HepG2 (cell line): ENCODE results near the gene MUC4. TPM values are rescaled to one million over a fixed set of nuclear protein-coding genes. Genes with fewer than 3 reads are reported as not detected.

Source experiments
- ATAC-seq: fragments of 200-7000 bp; cut with Tn5 transposase; 3 replicates; pipeline ENCODE4 v1.9.1; 2020; ENCODE audit warnings: mild to moderate bottlenecking, moderate library complexity
- BruUV-seq: library from RNA; stranded (reverse); fragments of 400-500 nt; replicated peaks from 2 replicates; lab custom pipeline; 2021; lab: Mats Ljungman, UMichigan
- CTCF ChIA-PET: fragments of 300-600 bp; formaldehyde crosslinking; extraction: SDS; loops from one replicate; lab custom pipeline; 2021; ENCODE audit warnings: low total read pairs, inconsistent platforms, low intra/inter-chr PET ratio; lab: Yijun Ruan, JAX
- POLR2A ChIA-PET: fragments of 350-600 bp; sonication (Branson Sonifier 250); formaldehyde crosslinking; loops from one replicate; lab custom pipeline; 2020; ENCODE audit warnings: antibody characterized with exemption, inconsistent platforms; lab: Yijun Ruan, JAX
- DNase-seq: peaks from one replicate; pipeline ENCODE4 v3.0.0-alpha.2; 2015; ENCODE audit warnings: low spot score
- FAIRE-seq: peaks from 3 replicates; lab custom pipeline; 2011; peaks lifted over from hg19 to GRCh38; lab: Jason Lieb, UNC
- H2AFZ ChIP-seq: one replicate; pipeline ENCODE4 v1.6.1; 2011; ENCODE audit warnings: low read length, inconsistent platforms
- H3K27ac ChIP-seq: fragments of 300-600 bp; 3 replicates; pipeline ENCODE4 v1.8.0; 2011; ENCODE audit warnings: mixed run types, mild to moderate bottlenecking, mixed read lengths, low read length, inconsistent platforms; ENCODE audit not compliant: insufficient read depth; ENCODE audit errors: extremely low read length
- H3K27me3 ChIP-seq, 2 experiments: fragments of 200-600 bp in 1 of 2; 2 replicates in 1 of 2; 3 replicates in 1 of 2; pipeline versions ENCODE4 v1.6.0 to v1.8.0; 2011; ENCODE audit warnings: low read length in 2 of 2, mild to moderate bottlenecking in 2 of 2, moderate library complexity in 2 of 2, inconsistent platforms in 1 of 2; ENCODE audit not compliant: insufficient read depth in 2 of 2, control insufficient read depth in 1 of 2
- H3K36me3 ChIP-seq, 2 experiments: fragments of 200-600 bp in 1 of 2; replicated peaks in 1 of 2; 2 replicates in 1 of 2; 3 replicates in 1 of 2; pipeline versions ENCODE4 v1.5.1 to v1.8.0; 2011; ENCODE audit warnings: low read length in 2 of 2, inconsistent platforms in 1 of 2; ENCODE audit not compliant: insufficient read depth in 2 of 2, control insufficient read depth in 1 of 2
- H3K4me1 ChIP-seq: 2 replicates; pipeline ENCODE4 v1.5.1; 2012; ENCODE audit warnings: low read length, inconsistent platforms; ENCODE audit not compliant: insufficient read depth
- H3K4me2 ChIP-seq: 2 replicates; pipeline ENCODE4 v1.6.0; 2011; ENCODE audit warnings: low read depth, low read length, inconsistent platforms
- H3K4me3 ChIP-seq, 3 experiments: fragments of 200-600 bp in 1 of 3; sonication (generic), shearing (Covaris generic) in 1 of 3; replicated peaks in 1 of 3; 2 replicates each; pipeline ENCODE4 v1.5.1; 2011 to 2016; ENCODE audit warnings: low read length in 3 of 3, inconsistent platforms in 2 of 3, low read depth in 2 of 3, mild to moderate bottlenecking in 2 of 3, control low read depth in 1 of 3, mixed read lengths in 1 of 3; ENCODE audit not compliant: insufficient read depth in 1 of 3
- H3K79me2 ChIP-seq: one replicate; pipeline ENCODE4 v1.6.1; 2011; ENCODE audit warnings: low read length, inconsistent platforms; ENCODE audit not compliant: insufficient read depth
- H3K9ac ChIP-seq: 2 replicates; pipeline ENCODE4 v1.6.0; 2011; ENCODE audit warnings: mild to moderate bottlenecking, low read depth, low read length, inconsistent platforms; ENCODE audit not compliant: insufficient read depth
- H3K9me3 ChIP-seq: 2 replicates; pipeline ENCODE4 v1.5.1; 2012; ENCODE audit warnings: mild to moderate bottlenecking, low read length
- H4K20me1 ChIP-seq: 2 replicates; pipeline ENCODE4 v1.6.0; 2011; ENCODE audit warnings: inconsistent platforms, mild to moderate bottlenecking, low read length, moderate library complexity; ENCODE audit not compliant: insufficient read depth
- HHEX ChIP-seq: IDR thresholded peaks from 2 replicates; pipeline ENCODE4 v1.6.1; 2016; ENCODE audit warnings: control low read depth
- NCOR1 ChIP-seq: fragments of 200-600 bp; sonication (generic); IDR thresholded peaks from 2 replicates; pipeline ENCODE4 v1.7.0; 2017; ENCODE audit warnings: antibody characterized with exemption, low read length, borderline replicate concordance
- PHB2 ChIP-seq: fragments of 450-650 bp; IDR thresholded peaks from 2 replicates; pipeline ENCODE4 v1.6.1; 2018; ENCODE audit not compliant: partially characterized antibody
- TARDBP ChIP-seq: sonication (generic); formaldehyde crosslinking; IDR thresholded peaks from 2 replicates; pipeline ENCODE4 v1.8.0; 2022; ENCODE audit warnings: mild to moderate bottlenecking, missing genetic modification reagents
- TCF7 ChIP-seq: sonication (generic); IDR thresholded peaks from 2 replicates; pipeline ENCODE4 v1.6.1; 2016; ENCODE audit warnings: antibody characterized with exemption, low read depth
- ZNF180 ChIP-seq: sonication (generic); formaldehyde crosslinking; IDR thresholded peaks from 2 replicates; pipeline ENCODE4 v1.4.0; 2020; ENCODE audit warnings: low read depth, missing genetic modification reagents, borderline replicate concordance
- ZNF383 ChIP-seq: sonication (generic); formaldehyde crosslinking; IDR thresholded peaks from 2 replicates; pipeline ENCODE4 v1.4.0; 2020; ENCODE audit warnings: missing genetic modification reagents, mild to moderate bottlenecking, borderline replicate concordance
- ZNF558 ChIP-seq: sonication (generic); formaldehyde crosslinking; IDR thresholded peaks from 2 replicates; pipeline ENCODE4 v1.9.0; 2022; ENCODE audit warnings: mild to moderate bottlenecking, missing genetic modification reagents, borderline replicate concordance
- ZNF644 ChIP-seq: IDR thresholded peaks from 2 replicates; pipeline ENCODE4 v1.6.1; 2016; ENCODE audit warnings: low read depth
- ZNF674 ChIP-seq: sonication (generic); formaldehyde crosslinking; IDR thresholded peaks from 2 replicates; pipeline ENCODE4 v1.5.0; 2020; ENCODE audit warnings: low read depth, mild to moderate bottlenecking, missing genetic modification reagents
- ZNF746 ChIP-seq: sonication (generic); formaldehyde crosslinking; IDR thresholded peaks from 2 replicates; pipeline ENCODE4 v1.8.0; 2022; ENCODE audit warnings: mild to moderate bottlenecking, missing genetic modification reagents
- WGBS: methylation state at CpG from one replicate; pipeline ENCODE4 v1.1.6; 2017; ENCODE audit warnings: low lambda C conversion rate; 5-methylcytosine and 5-hydroxymethylcytosine counted together
- in situ Hi-C: cut with HindIII; loops from 2 replicates; pipeline ENCODE4 v1.10.0; 2017; ENCODE audit warnings: low pct_unique_long_range_greater_than_20kb; ENCODE audit not compliant: extremely low pct_ligation_motif_present
- intact Hi-C: fragments of 100-400 bp; cut with micrococcal nuclease; formaldehyde crosslinking; loops from one replicate; pipeline ENCODE4 v1.10.0; 2022; ENCODE audit not compliant: unreplicated experiment
- polyA plus RNA-seq, 8 experiments: library from polyadenylated mRNA; depleted of rRNA in 3 of 8; stranded (reverse) in 7 of 8; unstranded in 1 of 8; fragments of >200 nt; fragmentation: Illumina TruSeq in 4 of 8; extraction: Trizol in 4 of 8; gene quantifications; 2 replicates each; pipeline versions ENCODE4 v1.2.1 to v1.2.3, GENCODE V29; 2011 to 2016; ENCODE audit warnings: low read depth in 4 of 8, missing spikeins in 1 of 8, mixed read lengths in 1 of 8; ENCODE audit not compliant: insufficient read depth in 1 of 8
- total RNA-seq, 5 experiments: library from RNA; depleted of rRNA; stranded (reverse); fragments of >200 nt; fragmentation: Illumina TruSeq; extraction: Trizol; gene quantifications; 2 replicates each; pipeline ENCODE4 v1.2.3, GENCODE V29; 2016; ENCODE audit warnings: low read depth in 1 of 5
- TF ChIP-seq, protein P1 (sequence below): sonication (generic); formaldehyde crosslinking; IDR thresholded peaks from 2 replicates; pipeline ENCODE4 v1.5.0; 2020; ENCODE audit warnings: mild to moderate bottlenecking, missing genetic modification reagents, borderline replicate concordance
- TF ChIP-seq, protein P2 (sequence below): sonication (generic); formaldehyde crosslinking; IDR thresholded peaks from 2 replicates; pipeline ENCODE4 v1.4.0; 2020; ENCODE audit warnings: low read depth, mild to moderate bottlenecking, missing genetic modification reagents
- TF ChIP-seq, protein P3 (sequence below): sonication (generic); formaldehyde crosslinking; IDR thresholded peaks from 2 replicates; pipeline ENCODE4 v1.4.0; 2020; ENCODE audit warnings: missing genetic modification reagents, low read depth, mild to moderate bottlenecking, borderline replicate concordance
- TF ChIP-seq, protein P4 (sequence below): sonication (generic); formaldehyde crosslinking; IDR thresholded peaks from 2 replicates; pipeline ENCODE4 v1.9.0; 2021; ENCODE audit warnings: missing genetic modification reagents, borderline replicate concordance

The MUC4 gene
- total and polyA plus RNA-seq, 2 of the 13 experiments (the other 11 are each of a cell fraction or from before 2014, with no cell fraction given), result not detected

DNA sequence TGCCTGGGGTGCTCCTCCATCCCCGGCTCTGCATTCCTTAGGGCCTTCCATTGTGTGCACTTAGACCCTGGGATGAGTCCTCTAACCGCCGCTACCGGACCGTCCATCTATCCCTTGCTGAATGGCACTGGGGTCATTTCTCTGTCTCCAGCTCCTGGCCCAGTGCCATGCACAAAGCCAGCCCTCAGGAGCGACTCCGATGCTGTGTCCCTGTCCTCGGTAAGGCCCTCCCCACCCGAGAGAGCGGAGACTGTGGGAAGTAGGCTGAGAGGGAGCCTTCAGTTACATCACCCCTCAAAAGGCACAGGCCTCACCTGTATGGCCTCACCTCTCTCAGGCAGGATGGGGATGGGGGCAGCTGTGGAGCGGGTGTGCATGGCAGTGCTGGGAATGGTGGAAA is 33.8 kb downstream of the MUC4 start:
- H3K4me1 ChIP-seq, result no peaks in the 10 kb centered on the region
- H3K4me2 ChIP-seq, result no peak overlapping the region
- no peaks in the 10 kb centered on the region for H3K9me3 ChIP-seq
- intact Hi-C loops, result no loop called here
- DNase-seq (no peak), ATAC-seq (no peak; the same call in 2 of the 3 replicates), FAIRE-seq (no peak)
- WGBS, result 3% methylated on average over 11 of the region's 11 CpGs
- H2AFZ ChIP-seq, result no peak overlapping the region
- no peak overlapping the region for H3K9ac ChIP-seq
- H3K27me3 ChIP-seq, result peaks cover 0 to 7% of the 10 kb centered on the region in 2 experiments; a peak in 3 of 5 replicates
- ChIA-PET CTCF (no interaction called here), POLR2A (no interaction called here)
- H4K20me1 ChIP-seq, result no peaks in the 10 kb centered on the region
- H3K79me2 ChIP-seq, result no peaks in the 10 kb centered on the region
- H3K4me3 ChIP-seq, result no peak overlapping the region
- in situ Hi-C loops, result no loop called here
- no TSS peak for BruUV-seq
- no peak overlapping the region for H3K27ac ChIP-seq
- no peaks in the 10 kb centered on the region for H3K36me3 ChIP-seq
- TF ChIP-seq, protein P1, sequence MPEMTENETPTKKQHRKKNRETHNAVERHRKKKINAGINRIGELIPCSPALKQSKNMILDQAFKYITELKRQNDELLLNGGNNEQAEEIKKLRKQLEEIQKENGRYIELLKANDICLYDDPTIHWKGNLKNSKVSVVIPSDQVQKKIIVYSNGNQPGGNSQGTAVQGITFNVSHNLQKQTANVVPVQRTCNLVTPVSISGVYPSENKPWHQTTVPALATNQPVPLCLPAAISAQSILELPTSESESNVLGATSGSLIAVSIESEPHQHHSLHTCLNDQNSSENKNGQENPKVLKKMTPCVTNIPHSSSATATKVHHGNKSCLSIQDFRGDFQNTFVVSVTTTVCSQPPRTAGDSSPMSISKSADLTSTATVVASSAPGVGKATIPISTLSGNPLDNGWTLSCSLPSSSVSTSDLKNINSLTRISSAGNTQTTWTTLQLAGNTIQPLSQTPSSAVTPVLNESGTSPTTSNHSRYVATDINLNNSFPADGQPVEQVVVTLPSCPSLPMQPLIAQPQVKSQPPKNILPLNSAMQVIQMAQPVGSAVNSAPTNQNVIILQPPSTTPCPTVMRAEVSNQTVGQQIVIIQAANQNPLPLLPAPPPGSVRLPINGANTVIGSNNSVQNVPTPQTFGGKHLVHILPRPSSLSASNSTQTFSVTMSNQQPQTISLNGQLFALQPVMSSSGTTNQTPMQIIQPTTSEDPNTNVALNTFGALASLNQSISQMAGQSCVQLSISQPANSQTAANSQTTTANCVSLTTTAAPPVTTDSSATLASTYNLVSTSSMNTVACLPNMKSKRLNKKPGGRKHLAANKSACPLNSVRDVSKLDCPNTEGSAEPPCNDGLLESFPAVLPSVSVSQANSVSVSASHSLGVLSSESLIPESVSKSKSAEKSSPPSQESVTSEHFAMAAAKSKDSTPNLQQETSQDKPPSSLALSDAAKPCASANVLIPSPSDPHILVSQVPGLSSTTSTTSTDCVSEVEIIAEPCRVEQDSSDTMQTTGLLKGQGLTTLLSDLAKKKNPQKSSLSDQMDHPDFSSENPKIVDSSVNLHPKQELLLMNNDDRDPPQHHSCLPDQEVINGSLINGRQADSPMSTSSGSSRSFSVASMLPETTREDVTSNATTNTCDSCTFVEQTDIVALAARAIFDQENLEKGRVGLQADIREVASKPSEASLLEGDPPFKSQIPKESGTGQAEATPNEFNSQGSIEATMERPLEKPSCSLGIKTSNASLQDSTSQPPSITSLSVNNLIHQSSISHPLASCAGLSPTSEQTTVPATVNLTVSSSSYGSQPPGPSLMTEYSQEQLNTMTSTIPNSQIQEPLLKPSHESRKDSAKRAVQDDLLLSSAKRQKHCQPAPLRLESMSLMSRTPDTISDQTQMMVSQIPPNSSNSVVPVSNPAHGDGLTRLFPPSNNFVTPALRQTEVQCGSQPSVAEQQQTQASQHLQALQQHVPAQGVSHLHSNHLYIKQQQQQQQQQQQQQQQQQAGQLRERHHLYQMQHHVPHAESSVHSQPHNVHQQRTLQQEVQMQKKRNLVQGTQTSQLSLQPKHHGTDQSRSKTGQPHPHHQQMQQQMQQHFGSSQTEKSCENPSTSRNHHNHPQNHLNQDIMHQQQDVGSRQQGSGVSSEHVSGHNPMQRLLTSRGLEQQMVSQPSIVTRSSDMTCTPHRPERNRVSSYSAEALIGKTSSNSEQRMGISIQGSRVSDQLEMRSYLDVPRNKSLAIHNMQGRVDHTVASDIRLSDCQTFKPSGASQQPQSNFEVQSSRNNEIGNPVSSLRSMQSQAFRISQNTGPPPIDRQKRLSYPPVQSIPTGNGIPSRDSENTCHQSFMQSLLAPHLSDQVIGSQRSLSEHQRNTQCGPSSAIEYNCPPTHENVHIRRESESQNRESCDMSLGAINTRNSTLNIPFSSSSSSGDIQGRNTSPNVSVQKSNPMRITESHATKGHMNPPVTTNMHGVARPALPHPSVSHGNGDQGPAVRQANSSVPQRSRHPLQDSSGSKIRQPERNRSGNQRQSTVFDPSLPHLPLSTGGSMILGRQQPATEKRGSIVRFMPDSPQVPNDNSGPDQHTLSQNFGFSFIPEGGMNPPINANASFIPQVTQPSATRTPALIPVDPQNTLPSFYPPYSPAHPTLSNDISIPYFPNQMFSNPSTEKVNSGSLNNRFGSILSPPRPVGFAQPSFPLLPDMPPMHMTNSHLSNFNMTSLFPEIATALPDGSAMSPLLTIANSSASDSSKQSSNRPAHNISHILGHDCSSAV (CRISPR knock-in tag), result no peak
- TF ChIP-seq ZNF558 (no peak), ZNF674 (no peak), ZNF746 (no peak), ZNF644 (CRISPR knock-in tag) (no peak), TCF7 (no peak), NCOR1 (no peak), TARDBP (CRISPR knock-in tag) (no peak), ZNF383 (CRISPR knock-in tag) (no peak), HHEX (no peak), ZNF180 (no peak), PHB2 (no peak)
- TF ChIP-seq, protein P2, sequence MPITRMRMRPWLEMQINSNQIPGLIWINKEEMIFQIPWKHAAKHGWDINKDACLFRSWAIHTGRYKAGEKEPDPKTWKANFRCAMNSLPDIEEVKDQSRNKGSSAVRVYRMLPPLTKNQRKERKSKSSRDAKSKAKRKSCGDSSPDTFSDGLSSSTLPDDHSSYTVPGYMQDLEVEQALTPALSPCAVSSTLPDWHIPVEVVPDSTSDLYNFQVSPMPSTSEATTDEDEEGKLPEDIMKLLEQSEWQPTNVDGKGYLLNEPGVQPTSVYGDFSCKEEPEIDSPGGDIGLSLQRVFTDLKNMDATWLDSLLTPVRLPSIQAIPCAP (CRISPR knock-in tag), result no peak
- TF ChIP-seq, protein P3, sequence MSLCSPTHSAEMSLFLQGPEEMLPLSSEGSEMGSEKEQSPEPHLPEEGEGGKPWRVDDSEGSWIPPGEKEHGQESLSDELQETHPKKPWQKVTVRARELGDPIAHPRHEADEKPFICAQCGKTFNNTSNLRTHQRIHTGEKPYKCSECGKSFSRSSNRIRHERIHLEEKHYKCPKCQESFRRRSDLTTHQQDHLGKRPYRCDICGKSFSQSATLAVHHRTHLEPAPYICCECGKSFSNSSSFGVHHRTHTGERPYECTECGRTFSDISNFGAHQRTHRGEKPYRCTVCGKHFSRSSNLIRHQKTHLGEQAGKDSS, result no peak
- TF ChIP-seq, protein P4, sequence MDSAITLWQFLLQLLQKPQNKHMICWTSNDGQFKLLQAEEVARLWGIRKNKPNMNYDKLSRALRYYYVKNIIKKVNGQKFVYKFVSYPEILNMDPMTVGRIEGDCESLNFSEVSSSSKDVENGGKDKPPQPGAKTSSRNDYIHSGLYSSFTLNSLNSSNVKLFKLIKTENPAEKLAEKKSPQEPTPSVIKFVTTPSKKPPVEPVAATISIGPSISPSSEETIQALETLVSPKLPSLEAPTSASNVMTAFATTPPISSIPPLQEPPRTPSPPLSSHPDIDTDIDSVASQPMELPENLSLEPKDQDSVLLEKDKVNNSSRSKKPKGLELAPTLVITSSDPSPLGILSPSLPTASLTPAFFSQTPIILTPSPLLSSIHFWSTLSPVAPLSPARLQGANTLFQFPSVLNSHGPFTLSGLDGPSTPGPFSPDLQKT (CRISPR knock-in tag), result no peak
